RWPE1 (cell line): ENCODE data around the gene CLTA.
"Not testable (repeated sequence)": the region's sequence is repeated elsewhere in the genome, so short reads cannot be mapped to it uniquely, and the experiment has no call there.

Experiments used
- CTCF ChIA-PET: fragments of 350-600 bp; sonication (Branson Sonifier 250); formaldehyde crosslinking; extraction: SDS; loops from one replicate; lab custom pipeline; 2021; lab: Yijun Ruan, JAX
- POLR2A ChIA-PET: fragments of 400-600 bp; formaldehyde crosslinking; extraction: SDS; loops from one replicate; lab custom pipeline; 2020; ENCODE audit warnings: antibody characterized with exemption; ENCODE audit not compliant: low non-redundant PET; lab: Yijun Ruan, JAX
- DNase-seq: peaks from one replicate; pipeline ENCODE4 v3.0.0; 2012; ENCODE audit warnings: low spot score
- H3K27ac ChIP-seq: fragments of 450-650 bp; 2 replicates; pipeline ENCODE4 v1.5.1; 2017
- TF ChIP-seq, protein P1 (sequence below): fragments of 450-650 bp; conservative IDR thresholded peaks from 2 replicates; pipeline ENCODE4 v1.5.1; 2017; ENCODE audit warnings: low read depth, mild to moderate bottlenecking

CLTA gene

DNA sequence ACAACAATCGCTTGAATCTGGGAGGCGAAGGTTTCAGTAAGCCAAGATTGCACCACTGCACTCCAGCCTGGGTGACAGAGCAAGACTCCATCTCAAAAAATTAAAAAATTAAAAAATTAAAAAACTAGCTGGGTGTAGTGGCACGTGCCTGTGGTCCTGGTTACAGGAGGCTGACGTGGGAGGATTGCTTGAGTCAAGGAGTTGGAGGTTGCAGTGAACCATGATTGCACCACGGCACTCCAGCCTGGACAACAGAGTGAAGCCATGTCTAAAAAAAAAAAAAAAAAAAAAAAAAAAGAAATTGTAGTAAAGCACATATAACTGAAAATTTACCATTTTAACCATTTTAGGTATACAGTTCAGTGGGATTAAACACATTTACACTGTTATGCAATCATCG is 34.6 kb upstream of the CLTA start:
- TF ChIP-seq, protein P1, sequence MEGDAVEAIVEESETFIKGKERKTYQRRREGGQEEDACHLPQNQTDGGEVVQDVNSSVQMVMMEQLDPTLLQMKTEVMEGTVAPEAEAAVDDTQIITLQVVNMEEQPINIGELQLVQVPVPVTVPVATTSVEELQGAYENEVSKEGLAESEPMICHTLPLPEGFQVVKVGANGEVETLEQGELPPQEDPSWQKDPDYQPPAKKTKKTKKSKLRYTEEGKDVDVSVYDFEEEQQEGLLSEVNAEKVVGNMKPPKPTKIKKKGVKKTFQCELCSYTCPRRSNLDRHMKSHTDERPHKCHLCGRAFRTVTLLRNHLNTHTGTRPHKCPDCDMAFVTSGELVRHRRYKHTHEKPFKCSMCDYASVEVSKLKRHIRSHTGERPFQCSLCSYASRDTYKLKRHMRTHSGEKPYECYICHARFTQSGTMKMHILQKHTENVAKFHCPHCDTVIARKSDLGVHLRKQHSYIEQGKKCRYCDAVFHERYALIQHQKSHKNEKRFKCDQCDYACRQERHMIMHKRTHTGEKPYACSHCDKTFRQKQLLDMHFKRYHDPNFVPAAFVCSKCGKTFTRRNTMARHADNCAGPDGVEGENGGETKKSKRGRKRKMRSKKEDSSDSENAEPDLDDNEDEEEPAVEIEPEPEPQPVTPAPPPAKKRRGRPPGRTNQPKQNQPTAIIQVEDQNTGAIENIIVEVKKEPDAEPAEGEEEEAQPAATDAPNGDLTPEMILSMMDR = no peak
- H3K27ac ChIP-seq = no peak overlapping the region
- DNase-seq = no peak
- CTCF ChIA-PET = no interaction called here
- POLR2A ChIA-PET = no interaction called here

DNA sequence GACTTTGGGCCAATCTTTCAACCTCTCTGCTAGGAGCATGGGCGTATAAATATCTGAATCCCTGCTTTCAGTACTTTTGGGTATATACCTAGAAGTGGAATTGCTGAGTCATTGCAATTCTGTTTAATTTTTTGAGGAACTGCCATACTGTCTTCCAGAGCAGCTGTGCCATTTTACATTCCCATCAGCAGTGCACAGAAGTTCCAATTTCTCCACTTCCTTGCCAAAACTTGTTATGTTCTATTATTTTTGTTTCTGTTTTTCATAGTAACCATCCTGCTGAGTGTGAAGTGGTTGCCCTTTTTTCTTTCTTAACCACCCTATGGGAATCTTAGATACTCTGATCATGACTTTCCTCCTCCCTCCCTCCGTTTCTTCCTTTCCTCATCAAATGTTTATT is 32.6 kb upstream of the CLTA start:
- ChIA-PET POLR2A (no interaction called here), CTCF (interaction anchor here (1.0 kb wide), 1 partner anchor 9 kb away, joined by 3 read pairs; no protein-coding TSS in a partner anchor)
- no peak for DNase-seq
- TF ChIP-seq, protein P1 = no peak
- H3K27ac ChIP-seq = no peak overlapping the region

DNA sequence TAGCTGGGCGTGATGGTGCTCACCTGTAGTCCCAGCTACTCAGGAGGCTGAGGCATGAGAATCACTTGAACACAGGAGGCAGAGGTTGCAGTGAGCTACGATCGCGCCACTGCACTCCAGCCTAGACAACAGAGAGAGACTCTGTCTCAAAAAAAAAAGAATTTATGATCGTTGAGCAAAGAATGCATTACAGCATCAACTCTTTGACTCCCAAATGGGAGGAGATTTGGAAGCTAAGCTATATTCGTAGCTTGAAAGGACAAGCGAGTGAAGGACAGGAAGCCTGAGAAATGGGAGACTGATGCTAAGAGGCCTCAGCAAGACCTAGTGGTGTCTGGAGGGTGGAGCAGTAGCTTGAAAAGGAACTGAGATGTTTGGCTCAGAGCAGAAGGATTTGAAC is 31.8 kb upstream of the CLTA start:
- TF ChIP-seq, protein P1 = no peak
- no peak for DNase-seq
- ChIA-PET POLR2A (no interaction called here), CTCF (interaction anchor here (0.7 to 1.0 kb wide), 2 partner anchors 8 to 15 kb away, joined by 3 read pairs; no protein-coding TSS in a partner anchor)
- H3K27ac ChIP-seq = no peak overlapping the region

DNA sequence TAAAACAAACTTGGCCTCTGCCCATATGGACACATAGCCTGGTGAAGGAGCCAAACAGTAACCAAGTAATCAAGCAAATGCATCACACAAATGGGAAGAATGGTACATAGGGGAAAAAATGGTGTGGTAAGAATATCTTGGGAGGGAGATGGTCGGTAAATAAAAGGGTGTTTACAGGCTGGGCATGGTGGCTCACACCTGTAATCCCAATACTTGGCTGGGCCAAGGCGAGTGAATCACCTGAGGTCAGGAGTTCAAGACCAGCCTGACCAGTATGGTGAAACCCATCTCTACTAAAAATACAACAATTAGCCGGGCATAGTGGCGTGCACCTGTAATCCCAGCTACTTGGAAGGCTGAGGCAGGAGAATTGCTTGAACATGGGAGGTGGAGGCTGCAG is 31.2 kb upstream of the CLTA start:
- H3K27ac ChIP-seq, POLR2A ChIA-PET, DNase-seq: not testable (repeated sequence)
- CTCF ChIA-PET = interaction anchor here (0.7 kb wide), 1 partner anchor 14 kb away, joined by 3 read pairs; no protein-coding TSS in a partner anchor

DNA sequence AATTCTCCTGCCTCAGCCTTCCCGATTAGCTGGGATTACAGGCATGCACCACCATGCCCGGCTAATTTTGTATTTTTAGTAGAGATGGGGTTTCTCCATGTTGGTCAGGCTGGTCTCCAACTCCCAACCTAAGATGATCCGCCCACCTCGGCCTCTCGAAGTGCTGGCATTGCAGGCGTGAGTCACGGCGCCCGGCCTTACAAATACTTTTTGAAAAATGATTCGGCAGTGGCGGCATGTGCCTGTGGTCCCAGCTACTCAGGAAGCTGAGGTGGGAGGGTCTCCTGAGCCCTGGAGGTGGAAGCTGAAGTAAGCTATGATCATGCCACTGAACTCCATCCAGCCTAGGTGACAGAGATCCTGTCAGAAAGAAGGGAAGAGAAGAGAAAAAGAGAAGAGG is 30.6 kb upstream of the CLTA start:
- POLR2A ChIA-PET, CTCF ChIA-PET: not testable (repeated sequence)

DNA sequence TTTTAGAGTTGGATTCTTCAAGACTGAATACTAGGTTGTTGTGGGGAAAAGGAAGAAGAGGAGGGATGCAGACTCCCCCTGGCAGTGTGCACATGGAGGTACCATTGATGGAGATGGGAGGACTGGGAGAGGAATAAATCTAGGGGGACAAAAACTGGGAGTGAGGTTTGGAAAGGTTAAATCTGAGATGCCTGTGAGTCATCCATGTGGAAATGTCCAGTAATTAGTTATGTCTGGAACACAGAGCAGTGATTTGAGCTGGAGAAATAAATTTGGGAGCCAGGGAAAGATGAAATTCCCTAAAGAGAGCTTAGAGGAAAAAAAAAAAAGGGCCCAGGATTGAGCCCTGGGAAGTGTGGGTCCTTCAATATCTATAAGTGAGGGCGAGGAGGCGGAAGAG is 29.5 kb upstream of the CLTA start:
- TF ChIP-seq, protein P1 = no peak
- no peak for DNase-seq
- H3K27ac ChIP-seq = no peak overlapping the region
- POLR2A ChIA-PET = no interaction called here
- CTCF ChIA-PET = interaction anchor here (0.6 to 1.5 kb wide), 2 partner anchors 28 to 207 kb away, joined by 3 to 4 read pairs; no protein-coding TSS in a partner anchor

More for the DNA sequence above, 30.6 kb upstream of the CLTA start:
- not testable (repeated sequence) for DNase-seq, H3K27ac ChIP-seq

DNA sequence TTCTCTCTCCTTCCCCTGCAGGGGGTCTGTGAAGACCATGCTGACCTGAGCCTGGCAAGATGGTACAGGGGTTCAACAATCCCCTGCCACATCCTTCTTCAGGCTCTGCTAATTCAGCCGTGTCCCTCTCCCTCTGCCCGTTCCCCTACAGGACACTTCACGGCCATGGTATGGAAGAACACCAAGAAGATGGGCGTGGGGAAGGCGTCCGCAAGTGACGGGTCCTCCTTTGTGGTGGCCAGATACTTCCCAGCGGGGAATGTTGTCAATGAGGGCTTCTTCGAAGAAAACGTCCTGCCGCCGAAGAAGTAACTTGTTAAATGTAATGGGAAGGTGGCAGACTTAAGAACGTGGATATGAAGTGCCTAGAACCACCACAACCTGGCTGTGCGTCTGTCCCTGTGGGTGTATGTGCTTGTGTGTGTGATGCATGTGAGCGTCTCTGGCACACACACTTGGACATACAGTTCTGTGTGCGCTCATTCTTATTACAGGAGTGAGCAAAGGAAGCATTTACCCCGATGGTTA is 28.4 kb upstream of the CLTA start:
- TF ChIP-seq, protein P1 = no peak
- DNase-seq = no peak
- no peak overlapping the region for H3K27ac ChIP-seq
- ChIA-PET POLR2A (no interaction called here), CTCF (interaction anchor here (1.5 kb wide), 1 partner anchor 208 kb away, joined by 3 read pairs; no protein-coding TSS in a partner anchor)
